Fibroblast of upper back skin (primary cell): ENCODE measurements around the gene HOXD12.

Experiments used
- DNase-seq: peaks from one replicate; pipeline ENCODE4 v3.0.0-alpha.2; 2013

Gene HOXD12

GRCh38 chr2:176081376-176081836 lies 18.2 kb upstream of the HOXD12 start:
- no peak for DNase-seq

- DNase-seq, result no peak
Observed at GRCh38 chr2:176081837-176082524, 17.6 kb upstream of the HOXD12 start.

GRCh38 chr2:176082525-176082823 lies 17.1 kb upstream of the HOXD12 start:
- DNase-seq, result no peak

- DNase-seq, result no peak
Observed at GRCh38 chr2:176082824-176083751, 16.5 kb upstream of the HOXD12 start.

- DNase-seq, result no peak
Observed at GRCh38 chr2:176083796-176084261, 15.8 kb upstream of the HOXD12 start, which contains the start of gene EVX2. EVX2 (minus strand) TSS chr2:176083962; CDS start chr2:176083776, 186 bp downstream.

GRCh38 chr2:176084611-176085119 lies 14.9 kb upstream of the HOXD12 start:
- DNase-seq, result no peak

- DNase-seq, result no peak
Observed at GRCh38 chr2:176085120-176085788, 14.3 kb upstream of the HOXD12 start.

GRCh38 chr2:176085861-176086771 lies 13.5 kb upstream of the HOXD12 start:
- peak; percentile 34 for DNase-seq

GRCh38 chr2:176087330-176088047 lies 12.1 kb upstream of the HOXD12 start:
- no peak for DNase-seq

GRCh38 chr2:176088048-176088936 lies 11.3 kb upstream of the HOXD12 start:
- peak; percentile 45 for DNase-seq

GRCh38 chr2:176088937-176089842 lies 10.4 kb upstream of the HOXD12 start:
- DNase-seq, result no peak

- DNase-seq, result no peak
Observed at GRCh38 chr2:176089843-176090395, 9.7 kb upstream of the HOXD12 start.

GRCh38 chr2:176090862-176091261 lies 8.7 kb upstream of the HOXD12 start:
- DNase-seq, result no peak

GRCh38 chr2:176091329-176092258 lies 8.0 kb upstream of the HOXD12 start:
- no peak for DNase-seq

- no peak for DNase-seq
Observed at GRCh38 chr2:176092270-176093144, 7.1 kb upstream of the HOXD12 start, which contains the start of gene HOXD13. HOXD13 (plus strand) TSS chr2:176092721; CDS start chr2:176092891, 170 bp downstream.

GRCh38 chr2:176093145-176093897 lies 6.3 kb upstream of the HOXD12 start:
- DNase-seq, result no peak
